Activated CD8-positive, alpha-beta memory T cell treated with anti-CD3 and anti-CD28 coated beads, Interleukin-2, amount 10 ng/mL, durations not matched to agents 7 days and 5 days (primary cell): ENCODE results near the gene ZBTB44. TPM values are rescaled to one million over a fixed set of nuclear protein-coding genes. Genes with fewer than 3 reads are reported as not detected.
"Not testable (repeated sequence)": the region's sequence is repeated elsewhere in the genome, so short reads cannot be mapped to it uniquely, and the experiment has no call there.

Source experiments
- ATAC-seq: fragments of 150-1000 bp; cut with Tn5 transposase; one replicate; pipeline ENCODE4 v1.10.0; 2021; ENCODE audit warnings: moderate library complexity
- CTCF ChIA-PET: fragments of 350-600 bp; sonication (Branson Sonifier 250); formaldehyde crosslinking; loops from one replicate; lab custom pipeline; 2021; ENCODE audit warnings: antibody characterized with exemption; lab: Charles Lee
- DNase-seq: peaks from one replicate; pipeline ENCODE4 v3.0.0-alpha.2; 2020
- H3K27ac Mint-ChIP-seq: one replicate; pipeline ENCODE4 v1.8.0; 2021; ENCODE audit warnings: mild to moderate bottlenecking, mixed read lengths
- H3K27me3 Mint-ChIP-seq: one replicate; pipeline ENCODE4 v1.8.0; 2021; ENCODE audit warnings: mixed read lengths
- H3K36me3 Mint-ChIP-seq: one replicate; pipeline ENCODE4 v1.8.0; 2021; ENCODE audit warnings: mild to moderate bottlenecking, mixed read lengths
- H3K4me1 Mint-ChIP-seq: one replicate; pipeline ENCODE4 v1.8.0; 2021; ENCODE audit warnings: mixed read lengths
- H3K4me3 Mint-ChIP-seq: one replicate; pipeline ENCODE4 v1.8.0; 2021; ENCODE audit warnings: mild to moderate bottlenecking, moderate library complexity, mixed read lengths
- H3K9me3 Mint-ChIP-seq: one replicate; pipeline ENCODE4 v1.8.0; 2022; ENCODE audit warnings: low read depth, mixed read lengths
- total RNA-seq, 2 experiments: library from RNA; stranded (reverse); gene quantifications; one replicate each; pipeline ENCODE4 v1.2.3, GENCODE V29; 2021

Gene ZBTB44, protein sequence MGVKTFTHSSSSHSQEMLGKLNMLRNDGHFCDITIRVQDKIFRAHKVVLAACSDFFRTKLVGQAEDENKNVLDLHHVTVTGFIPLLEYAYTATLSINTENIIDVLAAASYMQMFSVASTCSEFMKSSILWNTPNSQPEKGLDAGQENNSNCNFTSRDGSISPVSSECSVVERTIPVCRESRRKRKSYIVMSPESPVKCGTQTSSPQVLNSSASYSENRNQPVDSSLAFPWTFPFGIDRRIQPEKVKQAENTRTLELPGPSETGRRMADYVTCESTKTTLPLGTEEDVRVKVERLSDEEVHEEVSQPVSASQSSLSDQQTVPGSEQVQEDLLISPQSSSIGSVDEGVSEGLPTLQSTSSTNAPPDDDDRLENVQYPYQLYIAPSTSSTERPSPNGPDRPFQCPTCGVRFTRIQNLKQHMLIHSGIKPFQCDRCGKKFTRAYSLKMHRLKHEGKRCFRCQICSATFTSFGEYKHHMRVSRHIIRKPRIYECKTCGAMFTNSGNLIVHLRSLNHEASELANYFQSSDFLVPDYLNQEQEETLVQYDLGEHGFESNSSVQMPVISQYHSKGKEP
- 10 to 100 TPM; 36.9 to 41.7 TPM for total RNA-seq

GRCh38 chr11:130314750-130315285, at the start of gene ZBTB44:
Gene ZBTB44, minus strand, starts transcription at chr11:130314917. Its CDS starts 53,044 bp downstream, at chr11:130261873.
- ATAC-seq (peak; percentile 79), DNase-seq (peak; percentile 93)
- Mint-ChIP-seq H3K36me3 (peaks cover 5% of the 10 kb centered on the region), H3K9me3 (no peaks in the 10 kb centered on the region), H3K27ac (peak within 1 kb of the TSS; percentile 96), H3K4me3 (peak within 1 kb of the TSS; percentile 86), H3K27me3 (no peaks in the 10 kb centered on the region), H3K4me1 (peaks cover 32% of the 10 kb centered on the region)
- CTCF ChIA-PET, result no interaction called here

DNA sequence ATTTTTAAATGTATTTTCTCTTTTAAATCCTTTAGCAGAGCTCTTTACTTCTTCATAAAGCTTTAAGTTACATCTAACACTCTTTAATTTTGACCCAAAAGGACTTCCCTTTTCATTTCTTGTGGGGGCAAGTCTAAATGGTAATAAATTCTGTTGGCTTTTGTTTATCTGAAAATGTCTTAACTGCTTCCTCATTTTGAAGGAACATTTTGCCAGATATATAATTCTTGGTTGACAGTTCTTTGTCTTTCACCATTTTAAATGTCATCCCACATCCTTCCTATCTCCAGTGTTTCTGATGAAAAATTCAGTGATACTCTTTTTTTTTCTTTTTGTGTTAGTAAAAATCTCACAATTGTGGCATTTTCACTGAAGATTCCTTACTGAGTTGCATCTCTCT, 44.7 kb upstream of the ZBTB44 start:
- peaks cover 9% of the 10 kb centered on the region for H3K27me3 Mint-ChIP-seq
- no peaks in the 10 kb centered on the region for H3K4me1 Mint-ChIP-seq
- no peak for ATAC-seq
- no peak for DNase-seq
- CTCF ChIA-PET, result interaction anchor here (0.7 to 1.5 kb wide), 4 partner anchors 9 to 545 kb away, joined by 3 to 4 read pairs (median 3); no protein-coding TSS in a partner anchor
- H3K27ac Mint-ChIP-seq, result no peak overlapping the region
- peaks cover 9% of the 10 kb centered on the region for H3K36me3 Mint-ChIP-seq
- H3K9me3 Mint-ChIP-seq, result peaks cover 16% of the 10 kb centered on the region
- no peak overlapping the region for H3K4me3 Mint-ChIP-seq

DNA sequence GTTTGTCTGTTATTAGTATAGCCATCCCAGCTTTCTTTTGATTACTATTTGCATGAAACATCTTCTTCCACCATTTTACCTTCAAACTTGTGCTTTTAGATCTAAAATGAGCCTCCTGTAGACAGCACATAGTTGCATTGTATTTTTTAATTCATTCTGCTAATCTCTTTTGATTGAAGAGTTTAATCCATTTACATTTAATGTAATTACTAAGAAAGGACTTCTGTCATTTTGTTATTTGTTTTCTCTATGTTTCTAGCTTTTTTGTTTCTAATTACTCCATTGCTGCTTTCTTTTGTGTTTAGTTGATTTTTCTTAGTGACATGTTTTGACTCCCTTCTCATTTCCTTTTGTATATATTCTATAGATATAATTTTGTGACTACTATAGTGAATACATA, 43.7 kb upstream of the ZBTB44 start:
- CTCF ChIA-PET, result interaction anchor here (1.3 to 1.5 kb wide), 2 partner anchors 12 to 16 kb away, joined by 3 read pairs; no protein-coding TSS in a partner anchor
- ATAC-seq (no peak), DNase-seq (no peak)
- Mint-ChIP-seq H3K4me3 (no peak overlapping the region), H3K9me3 (peaks cover 18% of the 10 kb centered on the region), H3K36me3 (peaks cover 10% of the 10 kb centered on the region), H3K4me1 (no peaks in the 10 kb centered on the region), H3K27ac (no peak overlapping the region), H3K27me3 (peaks cover 12% of the 10 kb centered on the region)

- ATAC-seq (no peak), DNase-seq (no peak)
- peaks cover 3% of the 10 kb centered on the region for H3K36me3 Mint-ChIP-seq
- H3K27ac Mint-ChIP-seq, result no peak overlapping the region
- no peaks in the 10 kb centered on the region for H3K27me3 Mint-ChIP-seq
- no peak overlapping the region for H3K4me3 Mint-ChIP-seq
- no peaks in the 10 kb centered on the region for H3K4me1 Mint-ChIP-seq
- CTCF ChIA-PET, result no interaction called here
- no peaks in the 10 kb centered on the region for H3K9me3 Mint-ChIP-seq
These were observed 32.5 kb upstream of the ZBTB44 start for GRCh38 chr11:130347261-130347660.

DNA sequence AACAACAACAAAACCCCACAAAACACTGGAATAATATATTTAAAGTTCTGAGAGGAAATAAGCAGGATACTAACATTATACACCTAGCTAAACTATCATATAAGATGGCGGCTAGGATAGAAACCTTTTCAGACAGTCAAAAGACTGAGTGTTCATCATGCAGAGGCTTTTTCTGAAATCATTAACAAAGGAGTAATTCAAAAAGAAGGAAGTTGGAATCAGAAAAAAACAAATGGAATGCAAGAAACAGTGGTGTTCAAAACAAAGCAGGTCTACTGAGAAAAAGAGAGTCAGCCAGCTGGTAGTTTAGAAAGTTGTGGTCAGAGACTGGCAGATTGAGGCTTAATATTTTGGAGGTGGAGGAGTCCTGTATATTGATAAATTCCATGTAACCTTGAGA, 30.1 kb upstream of the ZBTB44 start:
- peaks cover 8% of the 10 kb centered on the region for H3K9me3 Mint-ChIP-seq
- ATAC-seq (no peak), DNase-seq (no peak)
- H3K27ac Mint-ChIP-seq, result peak overlapping the region; percentile 51
- H3K4me3 Mint-ChIP-seq, result no peak overlapping the region
- peaks cover 20% of the 10 kb centered on the region for H3K36me3 Mint-ChIP-seq
- no peaks in the 10 kb centered on the region for H3K27me3 Mint-ChIP-seq
- H3K4me1 Mint-ChIP-seq, result peaks cover 16% of the 10 kb centered on the region
- CTCF ChIA-PET, result interaction anchor here (1.2 kb wide), 1 partner anchor 26 kb away, joined by 6 read pairs; no protein-coding TSS in a partner anchor

DNA sequence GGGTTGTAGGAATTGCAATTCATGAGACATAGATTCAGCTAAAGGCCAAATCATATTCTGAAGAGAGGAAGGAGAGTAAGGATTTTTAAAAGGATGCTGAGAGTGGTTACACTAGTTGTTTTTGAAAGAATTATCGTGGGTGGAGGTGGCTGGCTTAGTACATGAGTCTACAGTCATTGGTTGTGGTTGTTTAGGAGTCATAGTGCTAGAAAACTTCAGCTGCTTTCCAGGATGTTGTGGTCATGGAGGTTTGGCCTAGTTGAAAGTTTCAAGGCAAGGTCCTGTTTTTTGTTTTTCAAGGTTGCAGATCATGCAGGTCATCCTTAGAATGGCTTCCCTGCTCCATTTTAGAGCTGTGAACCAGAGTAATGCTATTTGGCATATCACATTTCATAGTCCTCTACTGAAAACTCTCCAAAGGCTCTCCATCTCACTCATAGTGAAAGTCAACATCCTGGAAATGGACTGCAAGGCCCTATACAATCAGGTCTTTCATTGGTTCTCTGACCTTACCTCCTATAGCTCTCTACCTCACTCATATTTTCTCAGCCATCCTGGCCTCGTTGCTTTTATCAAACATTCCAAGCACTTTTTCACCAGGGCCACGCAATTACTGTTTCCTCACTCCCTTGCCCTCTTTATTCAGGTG, 26.1 kb upstream of the ZBTB44 start:
- Mint-ChIP-seq H3K4me3 (no peak overlapping the region), H3K4me1 (peaks cover 24% of the 10 kb centered on the region), H3K36me3 (peaks cover 33% of the 10 kb centered on the region), H3K9me3 (peaks cover 21% of the 10 kb centered on the region), H3K27me3 (no peaks in the 10 kb centered on the region), H3K27ac (peak overlapping the region; percentile 75)
- DNase-seq, result peak; percentile 78
- ATAC-seq, result peak; percentile 93
- CTCF ChIA-PET, result interaction anchor here (1.4 kb wide), 1 partner anchor 29 kb away, joined by 3 read pairs; no protein-coding TSS in a partner anchor

DNA sequence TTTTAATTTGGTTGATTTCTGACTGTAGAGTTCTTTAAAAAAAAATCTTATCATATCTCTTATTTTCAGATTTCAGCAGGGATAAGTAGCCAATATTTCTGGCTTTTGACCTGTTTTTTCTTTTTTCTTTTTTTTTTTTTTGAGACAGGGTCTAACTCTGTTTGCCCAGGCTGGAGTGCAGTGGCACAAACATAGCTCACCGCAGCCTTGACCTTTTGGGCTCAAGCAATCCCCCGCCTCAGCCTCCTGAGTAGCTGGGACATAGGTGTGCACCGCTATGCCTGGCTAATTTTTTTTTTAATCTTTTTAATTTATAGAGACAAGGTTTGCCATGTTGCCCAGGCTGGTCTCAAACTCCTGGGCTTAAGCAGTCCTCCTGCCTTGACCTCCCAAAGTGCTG, 23.9 kb upstream of the ZBTB44 start:
- H3K27ac Mint-ChIP-seq, result no peak overlapping the region
- DNase-seq (no peak), ATAC-seq (no peak)
- peaks cover 21% of the 10 kb centered on the region for H3K9me3 Mint-ChIP-seq
- H3K27me3 Mint-ChIP-seq, result no peaks in the 10 kb centered on the region
- CTCF ChIA-PET, result interaction anchor here (1.4 kb wide), 1 partner anchor 17 kb away, joined by 3 read pairs; no protein-coding TSS in a partner anchor
- H3K4me1 Mint-ChIP-seq, result peaks cover 24% of the 10 kb centered on the region
- peaks cover 30% of the 10 kb centered on the region for H3K36me3 Mint-ChIP-seq
- no peak overlapping the region for H3K4me3 Mint-ChIP-seq

GRCh38 chr11:130337281-130338089, 22.8 kb upstream of the ZBTB44 start:
- Mint-ChIP-seq H3K4me1 (peaks cover 24% of the 10 kb centered on the region), H3K27ac (no peak overlapping the region), H3K27me3 (no peaks in the 10 kb centered on the region), H3K9me3 (peaks cover 21% of the 10 kb centered on the region), H3K4me3 (no peak overlapping the region), H3K36me3 (peaks cover 32% of the 10 kb centered on the region)
- DNase-seq (no peak), ATAC-seq (no peak)
- CTCF ChIA-PET, result interaction anchor here (1.4 kb wide), 1 partner anchor 525 kb away, joined by 3 read pairs; no protein-coding TSS in a partner anchor

GRCh38 chr11:130331397-130331796, 16.7 kb upstream of the ZBTB44 start:
- H3K4me1 Mint-ChIP-seq, H3K4me3 Mint-ChIP-seq, DNase-seq, H3K9me3 Mint-ChIP-seq, H3K27ac Mint-ChIP-seq, ATAC-seq, H3K27me3 Mint-ChIP-seq, CTCF ChIA-PET: not testable (repeated sequence)
- H3K36me3 Mint-ChIP-seq, result peaks cover 11% of the 10 kb centered on the region

DNA sequence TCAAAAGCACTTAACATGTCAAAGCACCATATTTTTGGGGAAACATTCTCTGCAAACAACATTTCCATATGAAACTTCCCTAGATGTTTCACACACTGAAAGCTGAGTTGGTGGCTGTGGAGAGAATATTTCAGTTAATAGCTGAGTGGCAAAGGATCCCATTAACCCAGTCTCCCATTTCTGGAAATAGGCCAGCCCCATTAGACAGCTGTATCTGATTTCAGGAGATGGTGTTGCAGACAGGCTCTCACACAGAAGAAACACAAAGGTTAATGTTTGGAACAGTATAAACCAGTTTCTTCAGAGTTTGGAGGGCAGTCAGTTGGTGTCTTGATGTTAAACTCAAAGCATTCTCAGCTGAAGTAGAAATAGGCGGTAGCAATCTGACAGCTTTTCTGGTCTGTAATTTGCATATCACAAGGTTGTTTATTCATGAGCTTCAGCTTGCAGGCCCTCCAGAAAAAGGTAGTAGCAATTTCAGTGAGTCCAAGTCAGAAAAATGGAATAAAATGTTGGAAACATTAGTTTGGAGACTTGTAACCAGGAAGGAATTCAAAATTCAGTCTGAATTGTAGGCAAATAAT, 15.5 kb upstream of the ZBTB44 start:
- Mint-ChIP-seq H3K4me1 (peaks cover 4% of the 10 kb centered on the region), H3K36me3 (peaks cover 11% of the 10 kb centered on the region), H3K27ac (no peak overlapping the region), H3K9me3 (peaks cover 2% of the 10 kb centered on the region), H3K27me3 (no peaks in the 10 kb centered on the region), H3K4me3 (no peak overlapping the region)
- ATAC-seq, result no peak
- CTCF ChIA-PET, result no interaction called here
- DNase-seq, result no peak

- CTCF ChIA-PET, result no interaction called here
- Mint-ChIP-seq H3K36me3 (peaks cover 12% of the 10 kb centered on the region), H3K27ac (no peak overlapping the region), H3K4me3 (no peak overlapping the region), H3K27me3 (no peaks in the 10 kb centered on the region), H3K9me3 (peaks cover 4% of the 10 kb centered on the region), H3K4me1 (peaks cover 4% of the 10 kb centered on the region)
- ATAC-seq (no peak), DNase-seq (no peak)
These were observed 13.7 kb upstream of the ZBTB44 start for GRCh38 chr11:130328420-130328819.

GRCh38 chr11:130327716-130328115, 13.0 kb upstream of the ZBTB44 start:
- DNase-seq, result no peak
- Mint-ChIP-seq H3K27me3 (no peaks in the 10 kb centered on the region), H3K4me1 (peaks cover 4% of the 10 kb centered on the region), H3K4me3 (no peak overlapping the region), H3K36me3 (peaks cover 12% of the 10 kb centered on the region), H3K9me3 (peaks cover 4% of the 10 kb centered on the region), H3K27ac (no peak overlapping the region)
- CTCF ChIA-PET, result no interaction called here
- ATAC-seq, result no peak
